Measurements from ENCODE around the gene TP53RK. TPM values are rescaled to one million over a fixed set of nuclear protein-coding genes. Genes with fewer than 3 reads are reported as not detected.

Gene TP53RK
- total RNA-seq, 1 donor from 2014 or later: 17.3 TPM

DNA sequence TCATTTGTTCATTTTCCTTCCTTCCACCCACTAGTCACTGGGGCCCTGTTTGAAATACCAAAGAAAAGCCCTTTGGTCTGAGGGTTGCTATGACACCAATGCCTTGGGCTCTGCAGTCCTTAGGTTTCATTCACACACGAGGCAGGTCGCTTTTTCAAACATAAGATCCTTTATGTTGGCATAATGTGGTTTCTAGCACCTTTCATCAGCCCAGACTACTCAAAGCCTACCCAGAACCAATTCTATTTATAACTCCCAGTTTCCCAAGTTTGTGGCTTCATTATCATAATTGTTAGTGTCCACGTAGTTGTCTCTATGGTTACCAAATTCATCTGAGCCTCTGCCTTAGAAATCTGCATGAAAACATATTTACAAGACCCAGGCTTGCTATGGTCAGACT lies 6.6 kb upstream of the TP53RK start:
- Mint-ChIP-seq H3K4me3 (no peak overlapping the region), H3K4me1 (peaks cover 12% of the 10 kb centered on the region), H3K36me3 (no peaks in the 10 kb centered on the region), H3K27me3 (ENCODE audit: low read depth) (peaks cover 2% of the 10 kb centered on the region), H3K9me3 (peaks cover 9% of the 10 kb centered on the region), H3K27ac (peak overlapping the region; percentile 4)
- DNase-seq (ENCODE audit: low spot score in 2 of 2, unreplicated experiment in 2 of 2): no peak
- TF ChIP-seq, protein P1, sequence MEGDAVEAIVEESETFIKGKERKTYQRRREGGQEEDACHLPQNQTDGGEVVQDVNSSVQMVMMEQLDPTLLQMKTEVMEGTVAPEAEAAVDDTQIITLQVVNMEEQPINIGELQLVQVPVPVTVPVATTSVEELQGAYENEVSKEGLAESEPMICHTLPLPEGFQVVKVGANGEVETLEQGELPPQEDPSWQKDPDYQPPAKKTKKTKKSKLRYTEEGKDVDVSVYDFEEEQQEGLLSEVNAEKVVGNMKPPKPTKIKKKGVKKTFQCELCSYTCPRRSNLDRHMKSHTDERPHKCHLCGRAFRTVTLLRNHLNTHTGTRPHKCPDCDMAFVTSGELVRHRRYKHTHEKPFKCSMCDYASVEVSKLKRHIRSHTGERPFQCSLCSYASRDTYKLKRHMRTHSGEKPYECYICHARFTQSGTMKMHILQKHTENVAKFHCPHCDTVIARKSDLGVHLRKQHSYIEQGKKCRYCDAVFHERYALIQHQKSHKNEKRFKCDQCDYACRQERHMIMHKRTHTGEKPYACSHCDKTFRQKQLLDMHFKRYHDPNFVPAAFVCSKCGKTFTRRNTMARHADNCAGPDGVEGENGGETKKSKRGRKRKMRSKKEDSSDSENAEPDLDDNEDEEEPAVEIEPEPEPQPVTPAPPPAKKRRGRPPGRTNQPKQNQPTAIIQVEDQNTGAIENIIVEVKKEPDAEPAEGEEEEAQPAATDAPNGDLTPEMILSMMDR (IDR thresholded peaks at IDR 0.05; ENCODE audit: unreplicated experiment): no peak

DNA sequence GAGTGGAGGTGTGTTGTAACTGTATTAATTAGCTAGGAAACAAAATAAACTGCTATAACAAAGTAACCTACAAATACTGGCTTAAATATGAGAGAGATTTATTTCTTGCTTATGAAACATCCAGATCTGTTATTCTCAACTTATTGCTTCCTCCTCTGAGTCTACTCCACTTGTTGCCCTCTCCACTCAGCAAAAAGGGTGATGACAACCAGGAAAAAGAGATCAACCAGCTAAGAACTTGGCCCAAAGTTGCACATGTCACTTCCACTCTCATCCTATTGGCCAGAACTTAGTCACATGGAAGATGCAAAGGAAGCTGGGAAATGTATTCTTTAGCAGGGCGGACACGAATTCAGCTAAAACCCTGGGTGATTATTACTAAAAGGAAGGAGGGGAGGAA lies 5.2 kb upstream of the TP53RK start:
- H3K27me3 Mint-ChIP-seq (ENCODE audit: low read depth): no peaks in the 10 kb centered on the region
- no peak overlapping the region for H3K4me3 Mint-ChIP-seq
- no peaks in the 10 kb centered on the region for H3K36me3 Mint-ChIP-seq
- H3K27ac Mint-ChIP-seq: no peak overlapping the region
- DNase-seq (ENCODE audit: low spot score in 2 of 2, unreplicated experiment in 2 of 2): no peak
- TF ChIP-seq, protein P1 (IDR thresholded peaks at IDR 0.05; ENCODE audit: unreplicated experiment): no peak
- peaks cover 14% of the 10 kb centered on the region for H3K4me1 Mint-ChIP-seq
- H3K9me3 Mint-ChIP-seq: peaks cover 9% of the 10 kb centered on the region

DNA sequence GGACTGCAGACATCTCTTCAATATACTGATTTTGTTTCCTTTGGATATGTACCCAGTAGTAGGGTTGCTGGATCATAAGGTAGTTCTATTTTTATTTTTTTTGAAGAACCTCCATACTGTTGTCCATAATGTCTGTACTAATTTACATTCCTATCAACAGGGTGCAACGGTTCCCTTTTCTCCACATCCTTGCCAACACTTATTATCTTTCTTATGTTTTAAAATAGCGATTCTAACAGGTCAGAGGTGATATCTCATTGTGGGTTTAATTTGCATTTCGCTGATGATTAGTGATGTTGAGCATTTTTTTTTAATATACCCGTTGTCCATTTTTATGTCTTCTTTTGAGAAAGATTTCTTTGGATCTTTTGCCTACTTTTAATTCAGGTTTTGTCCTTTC lies 2.0 kb upstream of the TP53RK start:
- Mint-ChIP-seq H3K27ac (no peak overlapping the region), H3K9me3 (peaks cover 9% of the 10 kb centered on the region), H3K27me3 (ENCODE audit: low read depth) (no peaks in the 10 kb centered on the region), H3K4me3 (no peak overlapping the region), H3K4me1 (peaks cover 18% of the 10 kb centered on the region), H3K36me3 (peaks cover 5% of the 10 kb centered on the region)
- TF ChIP-seq, protein P1 (IDR thresholded peaks at IDR 0.05; ENCODE audit: unreplicated experiment): no peak
- no peak for DNase-seq (ENCODE audit: low spot score in 2 of 2, unreplicated experiment in 2 of 2)

GRCh38 chr20:46690219-46691106 lies 1.2 kb upstream of the TP53RK start:
- no peak for DNase-seq (ENCODE audit: low spot score in 2 of 2, unreplicated experiment in 2 of 2)
- Mint-ChIP-seq H3K27me3 (ENCODE audit: low read depth) (no peaks in the 10 kb centered on the region), H3K4me1 (peaks cover 11% of the 10 kb centered on the region), H3K27ac (peak overlapping the region; percentile 60), H3K4me3 (peak overlapping the region; percentile 87), H3K36me3 (peaks cover 10% of the 10 kb centered on the region), H3K9me3 (peaks cover 9% of the 10 kb centered on the region)
- TF ChIP-seq, protein P1 (IDR thresholded peaks at IDR 0.05; ENCODE audit: unreplicated experiment): no peak

DNA sequence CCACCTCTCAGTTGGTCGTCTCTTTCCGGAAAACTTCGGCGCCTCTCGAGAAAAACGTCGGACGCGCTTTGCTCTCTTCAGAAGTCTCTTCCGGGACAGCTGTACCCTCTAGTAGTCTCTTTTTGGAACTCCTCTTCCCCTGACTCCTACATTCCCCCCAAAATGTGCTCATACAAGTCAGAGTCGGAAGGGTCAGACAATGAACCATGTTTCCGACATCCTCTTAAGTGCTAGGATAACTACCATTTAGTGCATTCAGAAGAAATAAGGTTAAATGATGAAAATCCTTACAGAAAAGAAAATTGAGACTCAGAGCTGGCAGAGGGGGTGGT lies 476 bp upstream of the TP53RK start:
- Mint-ChIP-seq H3K4me1 (peaks cover 10% of the 10 kb centered on the region), H3K27ac (peak overlapping the region; percentile 92), H3K4me3 (peak overlapping the region; percentile 87), H3K36me3 (peaks cover 14% of the 10 kb centered on the region), H3K27me3 (ENCODE audit: low read depth) (no peaks in the 10 kb centered on the region), H3K9me3 (peaks cover 9% of the 10 kb centered on the region)
- TF ChIP-seq, protein P1 (IDR thresholded peaks at IDR 0.05; ENCODE audit: unreplicated experiment): no peak
- no peak for DNase-seq (ENCODE audit: low spot score in 2 of 2, unreplicated experiment in 2 of 2)

Data from mesothelial cell of epicardium (in vitro differentiated cells).